IPS DF 19.7 (cell line): Measurements from ENCODE around the gene SSH2.
"Not testable (repeated sequence)": the region's sequence is repeated elsewhere in the genome, so short reads cannot be mapped to it uniquely, and the experiment has no call there.

Source experiments
- DNase-seq: peaks from one replicate; pipeline ENCODE4 v3.0.0-alpha.2; 2013; ENCODE audit warnings: low read depth, low spot score

Gene SSH2

GRCh38 chr17:29710891-29711418 lies 219.1 kb downstream of the SSH2 start:
- DNase-seq, result no peak

- no peak for DNase-seq
Observed at GRCh38 chr17:29710520-29710884, 219.5 kb downstream of the SSH2 start.

- DNase-seq, result no peak
Observed at GRCh38 chr17:29709866-29710519, 220.0 kb downstream of the SSH2 start.

DNA sequence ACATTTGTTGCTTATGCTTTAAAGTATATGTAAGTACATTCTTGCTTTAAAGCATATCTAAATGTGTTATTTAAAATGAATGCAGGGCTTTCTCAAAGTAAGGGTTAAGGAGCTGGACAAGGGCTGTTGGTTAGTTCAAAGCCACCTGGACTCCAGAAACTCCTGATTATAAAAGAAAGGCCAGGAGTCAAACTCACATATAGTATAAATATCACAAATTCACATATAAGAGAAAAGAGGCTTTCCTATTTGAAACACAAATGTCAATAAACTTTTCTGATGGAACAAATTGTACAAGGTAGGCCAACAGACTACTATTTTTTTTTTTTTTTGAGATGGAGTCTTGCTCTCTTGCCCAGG lies 222.8 kb downstream of the SSH2 start:
- no peak for DNase-seq

- no peak for DNase-seq
Observed at GRCh38 chr17:29706045-29706431, 224.0 kb downstream of the SSH2 start.

DNA sequence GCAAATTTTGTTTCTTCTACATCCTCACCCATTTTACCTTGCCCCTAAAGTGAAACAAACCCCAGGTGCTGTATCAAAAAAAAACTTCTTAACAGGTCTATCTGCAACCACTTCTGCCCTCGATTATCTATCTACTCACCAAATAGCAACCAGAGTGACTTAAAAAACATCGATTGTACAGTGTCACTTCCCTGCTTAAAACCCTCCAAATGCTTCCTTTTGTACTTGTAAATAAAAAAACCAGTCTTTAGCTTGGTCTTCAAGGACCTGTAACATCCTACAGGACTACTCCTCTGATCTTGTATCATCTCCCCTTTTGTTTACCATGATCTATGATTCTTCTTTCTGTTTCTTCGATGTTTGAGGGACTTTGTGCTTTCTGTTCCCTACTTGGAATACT lies 224.6 kb downstream of the SSH2 start:
- no peak for DNase-seq

DNA sequence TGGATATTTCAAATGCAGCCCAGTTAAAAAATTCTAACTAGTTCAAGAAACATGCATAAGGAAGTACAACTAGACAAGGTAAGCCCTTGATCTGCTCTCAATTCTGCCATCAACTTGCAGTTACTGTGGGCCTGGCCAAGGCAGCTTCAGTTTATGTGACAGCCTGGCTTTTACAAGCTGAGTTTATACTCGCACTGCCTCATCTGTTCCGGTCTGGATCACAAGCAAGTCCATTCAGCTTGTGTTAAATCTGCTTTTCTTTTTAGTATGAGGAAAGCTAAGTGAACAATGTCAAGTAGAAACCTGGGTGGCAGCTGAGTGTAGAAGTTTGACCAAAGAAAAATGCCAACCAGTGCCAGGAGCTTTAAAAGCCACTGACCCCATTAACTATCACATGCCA lies 230.7 kb downstream of the SSH2 start:
- no peak for DNase-seq

- no peak for DNase-seq
Observed at GRCh38 chr17:29698837-29699236, 231.2 kb downstream of the SSH2 start.

DNA sequence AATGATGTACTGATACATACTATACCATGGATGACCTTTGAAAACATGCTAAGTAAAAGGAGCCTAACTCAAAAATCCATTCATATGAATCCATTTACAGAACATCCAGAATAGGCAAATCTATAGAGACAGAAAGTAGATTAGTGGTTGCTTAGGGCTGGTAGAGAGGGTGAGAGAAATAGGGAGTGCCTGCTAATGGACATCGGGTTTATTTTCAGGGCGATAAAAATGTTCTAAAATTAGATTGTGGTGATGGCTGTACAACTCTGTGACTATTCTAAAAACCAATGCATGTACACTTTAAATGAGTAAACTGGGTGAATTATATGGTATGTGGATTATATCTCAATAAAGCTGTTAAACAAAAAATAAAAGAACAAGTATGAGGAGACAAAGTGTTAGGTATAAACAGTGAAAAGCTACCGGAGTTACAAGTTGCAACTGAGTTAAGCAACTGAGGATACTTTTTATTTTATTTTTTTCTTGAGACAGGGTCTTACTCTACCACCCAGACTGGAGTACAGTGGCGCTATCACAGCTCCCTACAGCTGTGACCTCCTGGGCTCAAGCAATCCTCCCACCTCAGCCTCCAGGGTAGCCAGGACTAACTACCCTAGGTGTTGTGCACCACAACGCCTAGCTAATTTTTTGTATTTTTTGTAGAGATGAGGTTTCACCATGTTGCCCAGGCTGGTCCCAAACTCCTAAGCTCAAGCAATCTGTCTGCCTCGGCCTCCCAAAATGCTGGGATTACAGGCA lies 231.8 kb downstream of the SSH2 start:
- no peak for DNase-seq

DNA sequence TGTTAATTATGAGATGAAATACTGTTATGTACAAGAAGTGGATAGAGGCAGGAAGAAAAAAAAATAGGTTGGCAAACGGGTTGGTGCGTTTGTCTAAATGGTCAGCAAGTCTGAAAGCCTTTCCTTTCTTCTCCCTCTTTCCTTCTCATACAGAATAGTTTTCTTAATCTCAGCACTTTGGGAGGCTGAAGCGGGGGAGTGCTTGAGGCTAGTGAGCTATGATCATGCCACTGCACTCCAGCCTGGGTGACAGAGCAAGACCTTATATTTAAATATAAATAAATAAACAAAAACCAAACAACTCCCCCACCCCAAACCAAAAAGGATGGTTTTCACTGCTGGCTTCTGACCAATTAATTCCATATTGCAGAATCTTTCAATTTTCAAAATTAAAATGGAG lies 232.7 kb downstream of the SSH2 start:
- DNase-seq, result no peak

DNA sequence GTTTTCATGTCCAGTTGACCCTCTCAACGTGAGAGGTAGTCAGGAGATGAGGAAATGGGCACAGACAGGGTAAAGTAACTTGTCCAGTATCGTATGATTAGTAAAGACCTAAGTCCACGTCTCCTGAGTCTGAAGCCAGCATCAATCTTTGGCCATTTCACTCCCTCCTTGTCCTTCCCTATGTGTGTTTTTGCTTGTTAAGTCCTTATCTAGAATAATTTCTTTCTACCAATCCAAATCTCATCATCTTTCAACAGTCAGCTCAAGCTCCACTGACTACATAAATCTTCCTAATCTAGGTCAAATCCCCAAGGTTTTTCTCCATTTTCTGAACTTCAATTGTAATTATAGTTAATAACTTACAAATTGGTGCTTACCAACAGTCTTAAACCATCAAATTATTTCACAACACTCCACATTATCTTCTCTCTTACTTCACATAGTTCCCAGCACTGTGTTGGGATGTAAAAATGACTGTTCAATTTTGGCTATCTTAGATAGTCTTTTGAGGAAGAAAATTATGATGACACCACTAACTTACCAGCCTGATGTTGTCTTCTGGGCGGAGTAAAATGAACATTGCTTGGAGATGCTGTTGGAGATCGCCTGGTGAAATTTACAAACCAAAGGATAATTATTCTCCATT lies 235.0 kb downstream of the SSH2 start:
- DNase-seq, result no peak

- DNase-seq, result no peak
Observed at GRCh38 chr17:29693751-29694150, 236.3 kb downstream of the SSH2 start.

- DNase-seq, result no peak
Observed at GRCh38 chr17:29687596-29687995, 242.4 kb downstream of the SSH2 start.

DNA sequence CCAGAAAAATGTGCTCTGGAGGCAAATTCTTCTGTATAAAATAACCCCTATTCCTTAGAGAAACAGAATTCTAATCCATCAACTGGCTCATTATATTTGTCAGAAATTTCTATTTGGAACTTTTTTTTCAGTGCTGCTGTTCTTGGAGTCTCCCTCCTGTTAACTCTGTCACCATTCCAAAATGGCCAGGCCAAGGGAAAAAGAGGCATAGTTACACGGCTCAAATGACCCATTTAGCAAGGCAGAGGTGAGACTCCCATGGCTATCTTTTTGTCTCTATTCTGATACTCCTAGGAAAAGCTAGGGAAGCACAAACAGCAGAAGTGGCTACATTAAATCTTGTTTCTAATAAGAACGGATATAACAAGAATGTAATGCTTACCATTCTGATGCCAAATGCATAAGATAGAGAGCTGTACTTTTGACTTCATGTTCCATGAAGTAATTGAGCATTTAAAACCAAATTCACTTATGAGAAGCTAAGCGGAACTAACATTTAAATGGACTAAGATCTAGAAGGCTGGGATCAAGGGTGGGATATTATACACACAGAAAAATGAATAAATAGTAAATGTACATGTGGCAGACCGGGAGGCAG lies 242.9 kb downstream of the SSH2 start:
- DNase-seq, result no peak

GRCh38 chr17:29683481-29683880 lies 246.5 kb downstream of the SSH2 start:
- no peak for DNase-seq

- DNase-seq, result no peak
Observed at GRCh38 chr17:29682987-29683386, 247.0 kb downstream of the SSH2 start.

DNA sequence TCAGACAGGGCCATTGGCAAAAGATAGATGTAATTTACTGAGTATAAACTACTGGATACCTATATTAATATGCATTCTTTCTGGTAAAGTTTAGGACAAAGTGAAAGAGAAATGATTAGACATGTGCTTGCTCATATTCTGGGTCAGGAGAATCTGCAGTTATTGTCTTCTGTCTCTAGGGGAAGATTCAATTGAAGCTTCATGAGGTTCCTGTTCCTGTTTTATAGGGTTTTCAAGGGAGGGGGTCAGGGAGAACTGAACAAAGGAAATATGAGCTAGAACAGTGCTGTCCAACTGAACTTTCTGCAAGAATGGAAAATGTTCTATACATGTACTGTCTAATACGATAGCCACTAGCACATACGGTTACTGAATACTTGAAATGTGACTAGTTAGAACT lies 248.0 kb downstream of the SSH2 start:
- DNase-seq, result no peak

GRCh38 chr17:29677824-29678223 lies 252.2 kb downstream of the SSH2 start:
- no peak for DNase-seq

DNA sequence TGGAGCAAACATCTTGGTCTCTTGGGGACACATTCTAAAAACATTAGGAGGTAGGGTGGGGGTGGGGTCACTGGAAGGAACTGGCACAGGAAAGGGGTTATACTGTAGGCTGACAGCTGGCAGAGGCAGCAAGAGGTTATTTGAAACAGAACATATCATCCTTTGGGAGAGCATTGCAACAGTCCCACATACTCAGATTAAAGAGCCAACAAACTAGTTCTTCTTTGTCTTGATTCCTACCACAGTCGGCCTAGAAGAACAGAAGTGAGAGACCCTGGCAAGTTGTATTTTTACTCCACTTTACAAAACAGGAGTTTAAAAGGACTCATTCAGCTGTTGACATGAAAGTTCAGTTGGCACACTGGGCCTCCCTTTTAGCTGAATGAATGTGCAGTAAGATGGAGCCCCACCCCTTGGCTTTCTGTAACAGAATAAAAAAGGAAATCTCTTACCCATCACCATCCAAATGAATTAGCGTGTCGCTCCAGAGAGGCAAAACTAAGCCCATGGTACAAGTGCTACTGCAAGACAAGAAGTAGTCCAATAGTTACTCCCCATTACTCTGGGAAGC lies 252.7 kb downstream of the SSH2 start:
- DNase-seq, result no peak

- DNase-seq, result not testable (repeated sequence)
Observed at GRCh38 chr17:29675961-29676360, 254.1 kb downstream of the SSH2 start.

DNA sequence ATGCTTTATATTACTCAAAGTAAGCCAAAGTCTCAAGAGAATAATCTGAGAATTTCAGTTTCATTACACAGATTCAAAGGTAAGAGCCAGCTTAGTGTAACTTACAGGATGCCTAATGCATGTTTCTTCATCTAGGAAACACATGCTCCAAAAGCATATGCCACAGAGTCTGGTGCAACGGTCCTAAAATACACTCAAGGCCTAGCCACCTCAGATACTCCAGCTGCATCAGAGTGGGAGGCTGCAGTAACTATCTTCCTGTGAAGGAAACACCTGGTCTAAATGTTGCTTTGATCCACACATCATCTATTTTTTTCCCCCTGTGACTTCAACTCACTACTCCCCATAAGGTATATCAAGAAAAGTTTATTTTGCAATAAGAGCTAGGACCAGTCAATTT lies 255.7 kb downstream of the SSH2 start:
- no peak for DNase-seq

GRCh38 chr17:29671661-29672060 lies 258.4 kb downstream of the SSH2 start:
- DNase-seq, result no peak
